PC-9 (cell line): ENCODE measurements around the gene IRX3. TPM values are rescaled to one million over a fixed set of nuclear protein-coding genes. Genes with fewer than 3 reads are reported as not detected.
"Not testable (repeated sequence)": the region's sequence is repeated elsewhere in the genome, so short reads cannot be mapped to it uniquely, and the experiment has no call there.

Source experiments
- BruUV-seq: library from RNA; stranded (reverse); fragments of 400-500 nt; replicated peaks from 2 replicates; lab custom pipeline; 2021; lab: Mats Ljungman, UMichigan
- CTCF ChIA-PET: fragments of 300-600 bp; sonication (Branson Sonifier 250); formaldehyde crosslinking; loops from one replicate; lab custom pipeline; 2022; ENCODE audit warnings: antibody characterized with exemption; lab: Charles Lee
- POLR2A ChIA-PET: fragments of 300-600 bp; sonication (Branson Sonifier 250); formaldehyde crosslinking; loops from one replicate; lab custom pipeline; 2022; ENCODE audit warnings: antibody characterized with exemption; ENCODE audit not compliant: unreplicated experiment; lab: Charles Lee
- DNase-seq, 2 experiments: peaks; one replicate each; pipeline versions ENCODE4 v3.0.0 to v3.0.0-alpha.2; 2015 to 2022; ENCODE audit warnings: mixed read lengths in 1 of 2
- H2AFZ ChIP-seq: fragments of 200-600 bp; sonication (generic); 2 replicates; pipeline ENCODE4 v1.8.1; 2017; ENCODE audit warnings: antibody characterized with exemption
- H3F3A ChIP-seq: fragments of 200-600 bp; sonication (generic); 2 replicates; pipeline ENCODE4 v1.8.1; 2017; ENCODE audit warnings: antibody characterized with exemption, mild to moderate bottlenecking, low read depth; ENCODE audit not compliant: insufficient read depth
- H3K27ac ChIP-seq: fragments of 200-600 bp; sonication (generic); 2 replicates; pipeline ENCODE4 v1.6.1; 2016; ENCODE audit warnings: mixed run types
- H3K27me3 ChIP-seq: fragments of 200-600 bp; sonication (generic); 2 replicates; pipeline ENCODE4 v1.6.1; 2016; ENCODE audit warnings: low read depth, mixed run types; ENCODE audit not compliant: insufficient read depth
- H3K36me3 ChIP-seq: fragments of 200-600 bp; sonication (generic); 2 replicates; pipeline ENCODE4 v1.6.1; 2016; ENCODE audit warnings: low read depth, mixed run types
- H3K4me1 ChIP-seq: fragments of 200-600 bp; sonication (generic); replicated peaks from 2 replicates; pipeline ENCODE4 v1.6.1; 2016; ENCODE audit warnings: mixed run types; ENCODE audit not compliant: insufficient read depth
- H3K4me2 ChIP-seq: fragments of 200-600 bp; sonication (generic); 2 replicates; pipeline ENCODE4 v1.6.1; 2017; ENCODE audit warnings: mixed run types
- H3K4me3 ChIP-seq: fragments of 200-600 bp; sonication (generic); 2 replicates; pipeline ENCODE4 v1.6.1; 2016; ENCODE audit warnings: mixed run types
- H3K79me2 ChIP-seq: fragments of 200-600 bp; sonication (generic); 2 replicates; pipeline ENCODE4 v1.6.1; 2017; ENCODE audit warnings: low read depth, mixed run types
- H3K9me2 ChIP-seq: fragments of 200-600 bp; sonication (generic); 2 replicates; pipeline ENCODE4 v1.8.1; 2017; ENCODE audit warnings: mild to moderate bottlenecking; ENCODE audit not compliant: insufficient read depth
- H3K9me3 ChIP-seq: fragments of 200-600 bp; sonication (generic); 2 replicates; pipeline ENCODE4 v1.8.1; 2016; ENCODE audit warnings: low read depth; ENCODE audit not compliant: insufficient read depth
- H4K20me1 ChIP-seq: fragments of 200-600 bp; sonication (generic); 2 replicates; pipeline ENCODE4 v1.8.1; 2017; ENCODE audit not compliant: insufficient read depth
- EZH2 ChIP-seq: fragments of 200-600 bp; sonication (generic); IDR thresholded peaks from 2 replicates; pipeline ENCODE4 v1.8.0; 2017; ENCODE audit warnings: antibody characterized with exemption, low read depth
- intact Hi-C: fragments of 100-400 bp; cut with micrococcal nuclease; formaldehyde crosslinking; loops from one replicate; pipeline ENCODE4 v1.10.0; 2022; ENCODE audit not compliant: unreplicated experiment
- total RNA-seq: library from RNA; stranded (reverse); gene quantifications from 2 replicates; pipeline ENCODE4 v1.2.3, GENCODE V29; 2021
- TF ChIP-seq, protein P1 (sequence below): fragments of 200-600 bp; sonication (generic); conservative IDR thresholded peaks from 2 replicates; pipeline ENCODE4 v1.6.1; 2017; ENCODE audit warnings: mixed run types, antibody characterized with exemption, mild to moderate bottlenecking, moderate library complexity

The IRX3 gene
- total RNA-seq, 1 experiment from 2014 or later, result 13.1 TPM

DNA sequence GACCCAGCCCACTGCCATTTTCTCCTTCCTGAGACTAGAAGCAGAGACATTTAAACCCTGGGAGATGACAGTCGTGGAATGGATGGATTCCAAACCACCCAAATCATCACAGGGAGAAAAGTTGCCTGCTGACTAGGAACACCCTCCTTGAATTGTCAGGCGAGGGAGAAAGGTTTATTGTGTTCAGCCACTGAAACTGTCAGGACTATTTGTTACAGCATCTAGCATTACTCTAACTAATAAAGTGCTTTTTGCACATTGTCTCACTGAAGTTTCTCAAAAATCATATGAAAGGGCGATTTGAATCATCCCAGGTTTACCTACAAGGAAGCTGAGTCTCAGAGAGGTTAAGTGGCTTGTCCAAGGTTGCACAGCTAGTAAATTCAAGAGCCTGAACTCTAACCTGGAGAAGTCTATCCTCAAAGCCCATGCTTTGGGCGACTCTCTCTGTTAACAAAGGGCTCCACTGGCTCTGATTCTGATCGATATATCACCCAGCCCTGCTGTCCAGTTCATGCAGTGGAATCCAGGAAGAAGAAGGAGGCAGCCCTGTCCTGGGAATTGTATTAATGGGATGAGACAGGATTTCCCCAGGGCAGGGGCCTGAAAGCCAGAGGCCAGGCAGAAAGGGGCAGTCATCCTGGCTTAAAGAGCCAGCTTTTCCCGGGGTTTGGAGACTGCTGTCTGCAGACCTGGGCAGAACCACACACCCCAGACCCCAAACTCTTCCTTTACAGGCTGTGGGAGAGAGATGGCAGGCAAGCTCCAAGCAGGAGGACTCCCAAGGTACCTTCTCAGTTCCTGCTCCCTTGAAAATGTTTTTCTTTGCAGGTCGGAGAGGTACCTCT lies 37.5 kb downstream of the IRX3 start:
- Histone ChIP-seq H3K4me1 (peaks cover 18% of the 10 kb centered on the region), H3K27me3 (no peaks in the 10 kb centered on the region), H3K4me2 (no peak overlapping the region), H4K20me1 (no peaks in the 10 kb centered on the region), H3K27ac (no peak overlapping the region), H3K4me3 (no peak overlapping the region), H3K79me2 (no peaks in the 10 kb centered on the region), H3K9me3 (0 out of 2 replicates have a peak, but pooled peaks cover 5% of the 10 kb centered on the region), H2AFZ (no peak overlapping the region), H3F3A (no peaks in the 10 kb centered on the region; the same call in 1 of the 2 replicates), H3K36me3 (no peaks in the 10 kb centered on the region), H3K9me2 (no peaks in the 10 kb centered on the region)
- intact Hi-C loops, result no loop called here
- BruUV-seq, result no TSS peak
- CTCF ChIA-PET, result no interaction called here
- no peak for DNase-seq
- POLR2A ChIA-PET, result no interaction called here
- no peak for TF ChIP-seq EZH2
- TF ChIP-seq, protein P1, sequence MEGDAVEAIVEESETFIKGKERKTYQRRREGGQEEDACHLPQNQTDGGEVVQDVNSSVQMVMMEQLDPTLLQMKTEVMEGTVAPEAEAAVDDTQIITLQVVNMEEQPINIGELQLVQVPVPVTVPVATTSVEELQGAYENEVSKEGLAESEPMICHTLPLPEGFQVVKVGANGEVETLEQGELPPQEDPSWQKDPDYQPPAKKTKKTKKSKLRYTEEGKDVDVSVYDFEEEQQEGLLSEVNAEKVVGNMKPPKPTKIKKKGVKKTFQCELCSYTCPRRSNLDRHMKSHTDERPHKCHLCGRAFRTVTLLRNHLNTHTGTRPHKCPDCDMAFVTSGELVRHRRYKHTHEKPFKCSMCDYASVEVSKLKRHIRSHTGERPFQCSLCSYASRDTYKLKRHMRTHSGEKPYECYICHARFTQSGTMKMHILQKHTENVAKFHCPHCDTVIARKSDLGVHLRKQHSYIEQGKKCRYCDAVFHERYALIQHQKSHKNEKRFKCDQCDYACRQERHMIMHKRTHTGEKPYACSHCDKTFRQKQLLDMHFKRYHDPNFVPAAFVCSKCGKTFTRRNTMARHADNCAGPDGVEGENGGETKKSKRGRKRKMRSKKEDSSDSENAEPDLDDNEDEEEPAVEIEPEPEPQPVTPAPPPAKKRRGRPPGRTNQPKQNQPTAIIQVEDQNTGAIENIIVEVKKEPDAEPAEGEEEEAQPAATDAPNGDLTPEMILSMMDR, result no peak

DNA sequence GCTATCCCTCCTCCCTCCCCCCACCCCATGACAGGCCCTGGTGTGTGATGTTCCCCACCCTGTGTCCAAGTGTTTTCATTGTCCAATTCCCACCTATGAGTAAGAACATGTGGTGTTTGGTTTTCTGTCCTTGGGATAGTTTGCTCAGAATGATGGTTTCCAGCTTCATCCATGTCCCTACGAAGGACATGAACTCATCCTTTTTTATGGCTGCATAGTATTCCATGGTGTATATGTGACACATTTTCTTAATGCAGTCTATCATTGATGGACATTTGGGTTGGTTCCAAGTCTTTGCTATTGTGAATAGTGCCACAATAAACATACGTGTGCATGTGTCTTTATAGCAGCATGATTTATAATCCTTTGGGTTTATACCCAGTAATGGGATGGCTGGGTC lies 38.9 kb downstream of the IRX3 start:
- intact Hi-C loops, H3K36me3 ChIP-seq, H3K79me2 ChIP-seq, H3K27ac ChIP-seq, H3K4me3 ChIP-seq, H3K4me2 ChIP-seq, H4K20me1 ChIP-seq, H2AFZ ChIP-seq, H3K9me3 ChIP-seq, BruUV-seq, H3K9me2 ChIP-seq, POLR2A ChIA-PET, H3F3A ChIP-seq, CTCF ChIA-PET, H3K4me1 ChIP-seq, H3K27me3 ChIP-seq, DNase-seq: not testable (repeated sequence)

DNA sequence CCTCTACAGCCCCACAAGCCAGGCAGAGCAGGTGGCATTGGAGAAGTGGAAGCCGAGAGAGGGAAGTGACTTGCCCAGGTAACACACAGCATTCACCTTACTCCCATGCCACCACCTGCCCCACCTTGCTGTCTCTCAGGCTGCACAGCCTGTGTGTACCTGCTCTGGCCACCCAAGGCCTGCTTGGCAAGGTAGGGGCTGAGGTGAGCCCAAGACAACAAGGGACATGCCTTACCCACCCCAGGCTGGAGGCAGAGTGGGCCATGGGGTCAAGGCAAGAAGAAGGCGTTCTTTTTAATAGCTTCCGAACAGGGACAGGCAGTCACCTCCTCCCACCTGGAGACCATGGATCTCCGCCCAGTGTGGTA lies 40.1 kb downstream of the IRX3 start:
- Histone ChIP-seq H4K20me1 (no peaks in the 10 kb centered on the region), H3K79me2 (no peaks in the 10 kb centered on the region), H3K27me3 (no peaks in the 10 kb centered on the region), H3K4me1 (no peaks in the 10 kb centered on the region), H3K4me2 (no peak overlapping the region), H3K36me3 (no peaks in the 10 kb centered on the region), H3K9me3 (0 out of 2 replicates have a peak, but pooled peaks cover 5% of the 10 kb centered on the region), H3K9me2 (no peaks in the 10 kb centered on the region), H3F3A (no peaks in the 10 kb centered on the region), H2AFZ (no peak overlapping the region), H3K4me3 (no peak overlapping the region), H3K27ac (no peak overlapping the region)
- TF ChIP-seq, protein P1, result no peak
- no peak for TF ChIP-seq EZH2
- no peak for DNase-seq
- intact Hi-C loops, result no loop called here
- no TSS peak for BruUV-seq
- ChIA-PET POLR2A (no interaction called here), CTCF (no interaction called here)
